Immature natural killer cell (primary cell): Measurements from ENCODE around the gene MLXIPL. TPM values are rescaled to one million over a fixed set of nuclear protein-coding genes. Genes with fewer than 3 reads are reported as not detected.
"Not testable (repeated sequence)": the region's sequence is repeated elsewhere in the genome, so short reads cannot be mapped to it uniquely, and the experiment has no call there.

Experiments used
- DNase-seq, 3 donors: peaks; one replicate each; pipeline ENCODE4 v3.0.0; 2022; ENCODE audit warnings: mixed read lengths in 1 of 3
- H3K27ac Mint-ChIP-seq, 6 donors: one replicate each; pipeline ENCODE4 v1.8.0; 2020; ENCODE audit warnings: mixed read lengths in 6 of 6, mild to moderate bottlenecking in 5 of 6, inconsistent platforms in 4 of 6, moderate library complexity in 3 of 6
- H3K27me3 Mint-ChIP-seq, 3 donors: one replicate each; pipeline ENCODE4 v1.8.0; 2020 to 2021; ENCODE audit warnings: low read depth in 3 of 3, mild to moderate bottlenecking in 3 of 3, mixed read lengths in 3 of 3, moderate library complexity in 3 of 3, inconsistent platforms in 1 of 3
- H3K36me3 Mint-ChIP-seq, 3 donors: one replicate each; pipeline ENCODE4 v1.8.0; 2020; ENCODE audit warnings: mixed read lengths in 3 of 3, inconsistent platforms in 2 of 3, mild to moderate bottlenecking in 2 of 3
- H3K4me1 Mint-ChIP-seq, 2 donors: one replicate each; pipeline ENCODE4 v1.8.0; 2020; ENCODE audit warnings: inconsistent platforms in 2 of 2, mild to moderate bottlenecking in 2 of 2, mixed read lengths in 2 of 2, moderate library complexity in 1 of 2
- H3K4me3 Mint-ChIP-seq, 5 donors: one replicate each; pipeline ENCODE4 v1.8.0; 2020; ENCODE audit warnings: mild to moderate bottlenecking in 5 of 5, mixed read lengths in 5 of 5, inconsistent platforms in 3 of 5, moderate library complexity in 3 of 5
- H3K9me3 Mint-ChIP-seq, 6 donors: one replicate each; pipeline ENCODE4 v1.8.0; 2020; ENCODE audit warnings: mild to moderate bottlenecking in 6 of 6, mixed read lengths in 6 of 6, inconsistent platforms in 4 of 6, moderate library complexity in 3 of 6
- polyA plus RNA-seq, 3 donors: library from polyadenylated mRNA; unstranded; fragments of 300-500 nt; fragmentation: Illumina TruSeq; gene quantifications; one replicate each; pipeline ENCODE4 v1.2.3, GENCODE V29; 2021

MLXIPL gene
- polyA plus RNA-seq, 3 donors from 2014 or later, result not detected

GRCh38 chr7:73556208-73557107 is 67.9 kb downstream of the MLXIPL start:
- H3K27ac Mint-ChIP-seq, result peak overlapping the region; percentile 87 to 95 (median 92)

GRCh38 chr7:73555411-73555982 is 68.8 kb downstream of the MLXIPL start:
- Mint-ChIP-seq H3K27ac (peak overlapping the region; percentile 87 to 95 (median 92)), H3K4me1 (peaks cover 36 to 47% of the 10 kb centered on the region in 2 donors), H3K9me3 (no peaks in the 10 kb centered on the region), H3K36me3 (peaks cover 4 to 12% (median 10%) of the 10 kb centered on the region in 3 donors), H3K27me3 (peaks cover 3 to 18% (median 4%) of the 10 kb centered on the region in 3 donors), H3K4me3 (peak overlapping the region; percentile 84 to 95 (median 90))
- DNase-seq, result no peak

More at GRCh38 chr7:73556208-73557107, 67.9 kb downstream of the MLXIPL start:
- peak overlapping the region; percentile 84 to 95 (median 90) for H3K4me3 Mint-ChIP-seq
- peaks cover 4 to 8% (median 6%) of the 10 kb centered on the region in 3 donors for H3K36me3 Mint-ChIP-seq
- H3K27me3 Mint-ChIP-seq, result peaks cover 3 to 18% (median 4%) of the 10 kb centered on the region in 3 donors
- H3K9me3 Mint-ChIP-seq, result no peaks in the 10 kb centered on the region
- no peak for DNase-seq
- peaks cover 36 to 40% of the 10 kb centered on the region in 2 donors for H3K4me1 Mint-ChIP-seq

- H3K4me1 Mint-ChIP-seq, result peaks cover 39 to 62% of the 10 kb centered on the region in 2 donors
- H3K27ac Mint-ChIP-seq, H3K9me3 Mint-ChIP-seq, H3K27me3 Mint-ChIP-seq, H3K4me3 Mint-ChIP-seq, DNase-seq: not testable (repeated sequence)
- H3K36me3 Mint-ChIP-seq, result peaks cover 4 to 13% (median 12%) of the 10 kb centered on the region in 3 donors
Observed at GRCh38 chr7:73550093-73550492, 74.2 kb downstream of the MLXIPL start.

- Mint-ChIP-seq H3K27ac (peak overlapping the region in 3 of 6 donors; percentile 5 to 63 (median 40)), H3K4me1 (peaks cover 31 to 59% of the 10 kb centered on the region in 2 donors)
Observed at GRCh38 chr7:73549176-73549575, 75.1 kb downstream of the MLXIPL start.

GRCh38 chr7:73547841-73548240 is 76.5 kb downstream of the MLXIPL start:
- H3K4me3 Mint-ChIP-seq, result no peak overlapping the region
- peaks cover 34 to 59% of the 10 kb centered on the region in 2 donors for H3K4me1 Mint-ChIP-seq
- H3K9me3 Mint-ChIP-seq, result no peaks in the 10 kb centered on the region
- DNase-seq, result no peak
- peak overlapping the region in 2 of 6 donors; percentile 32 to 39 for H3K27ac Mint-ChIP-seq
- H3K36me3 Mint-ChIP-seq, result peaks cover 4 to 16% (median 12%) of the 10 kb centered on the region in 3 donors
- no peaks in the 10 kb centered on the region for H3K27me3 Mint-ChIP-seq

More at GRCh38 chr7:73549176-73549575, 75.1 kb downstream of the MLXIPL start:
- Mint-ChIP-seq H3K36me3 (peaks cover 4 to 16% (median 12%) of the 10 kb centered on the region in 3 donors), H3K9me3 (no peaks in the 10 kb centered on the region), H3K27me3 (no peaks in the 10 kb centered on the region), H3K4me3 (no peak overlapping the region)
- no peak for DNase-seq

- peaks cover 8 to 27% (median 14%) of the 10 kb centered on the region in 3 donors for H3K36me3 Mint-ChIP-seq
Observed at GRCh38 chr7:73544678-73545077, 79.6 kb downstream of the MLXIPL start.

More at GRCh38 chr7:73544678-73545077, 79.6 kb downstream of the MLXIPL start:
- no peak for DNase-seq
- H3K27ac Mint-ChIP-seq, result peak overlapping the region in 1 of 6 donors; percentile 58
- peaks cover 2 to 4% (median 3%) of the 10 kb centered on the region in 3 donors for H3K27me3 Mint-ChIP-seq
- H3K9me3 Mint-ChIP-seq, result no peaks in the 10 kb centered on the region
- no peak overlapping the region for H3K4me3 Mint-ChIP-seq
- H3K4me1 Mint-ChIP-seq, result peaks cover 32 to 42% of the 10 kb centered on the region in 2 donors

Other genes with a start within 250 kb of the MLXIPL start
- under 1 TPM in 1 of 3 donors, not detected in 2; 0.37 TPM for gene FZD9, start 190.7 kb downstream of the MLXIPL start, polyA plus RNA-seq
- gene BAZ1B, start 102.2 kb downstream of the MLXIPL start, polyA plus RNA-seq, result 10 to 100 TPM in 1 of 3 donors, 1 to 10 TPM in 2; 3.6 to 23.4 (median 7.4) TPM
- gene BCL7B, start 66.8 kb downstream of the MLXIPL start, polyA plus RNA-seq, result 100 to 1,000 TPM in 1 of 3 donors, 10 to 100 TPM in 2; 89.1 to 103 (median 95.5) TPM
- 10 to 100 TPM; 19.3 to 32.4 (median 21.7) TPM for gene TBL2, start 45.9 kb downstream of the MLXIPL start, polyA plus RNA-seq
- gene VPS37D, start 43.3 kb upstream of the MLXIPL start, polyA plus RNA-seq, result under 1 TPM in 1 of 3 donors, not detected in 2; 0.39 TPM
- gene DNAJC30, start 58.9 kb upstream of the MLXIPL start, polyA plus RNA-seq, result 1 to 10 TPM; 3.3 to 8.8 (median 7.3) TPM
- gene BUD23, start 59.1 kb upstream of the MLXIPL start, polyA plus RNA-seq, result 100 to 1,000 TPM; 121 to 208 (median 122) TPM
- 1 to 10 TPM; 2.1 to 5.3 (median 4.0) TPM for gene STX1A, start 95.1 kb upstream of the MLXIPL start, polyA plus RNA-seq
- 10 to 100 TPM; 12.7 to 19.4 (median 16.5) TPM for gene ABHD11, start 114.3 kb upstream of the MLXIPL start, polyA plus RNA-seq
- not detected for gene CLDN3, start 145.7 kb upstream of the MLXIPL start, polyA plus RNA-seq
- gene CLDN4, start 206.5 kb upstream of the MLXIPL start, polyA plus RNA-seq, result not detected
- under 1 TPM in 1 of 3 donors, not detected in 2; 0.46 TPM for gene METTL27, start 218.0 kb upstream of the MLXIPL start, polyA plus RNA-seq
- gene TMEM270, start 236.6 kb upstream of the MLXIPL start, polyA plus RNA-seq, result not detected